Measurements from ENCODE around the gene NELL2.

DNA sequence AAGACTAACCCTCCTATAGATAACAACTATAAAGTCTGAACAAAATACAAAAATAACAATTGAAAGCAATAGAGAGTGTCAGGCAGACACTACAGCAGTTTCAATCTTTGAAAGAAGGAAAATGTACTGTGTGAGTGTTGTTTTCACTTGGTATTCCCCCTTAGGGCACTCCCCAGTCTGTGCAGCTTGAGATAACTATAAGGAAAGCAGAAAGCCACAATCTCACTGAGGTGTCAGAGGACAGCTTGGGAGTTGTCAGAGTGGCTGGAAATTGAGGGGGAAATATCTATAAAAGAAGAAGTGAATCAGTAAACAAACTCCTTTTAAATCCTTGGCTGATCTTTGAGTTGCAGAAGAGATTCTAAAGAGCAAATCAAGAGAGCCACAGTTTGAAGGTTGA lies 364.8 kb downstream of the NELL2 start:
- no peak for TF ChIP-seq CTCF (IDR thresholded peaks at IDR 0.05)
- TF ChIP-seq POLR2A (IDR thresholded peaks at IDR 0.05) = no peak
